ENCODE data around the gene PRKD2.

DNA sequence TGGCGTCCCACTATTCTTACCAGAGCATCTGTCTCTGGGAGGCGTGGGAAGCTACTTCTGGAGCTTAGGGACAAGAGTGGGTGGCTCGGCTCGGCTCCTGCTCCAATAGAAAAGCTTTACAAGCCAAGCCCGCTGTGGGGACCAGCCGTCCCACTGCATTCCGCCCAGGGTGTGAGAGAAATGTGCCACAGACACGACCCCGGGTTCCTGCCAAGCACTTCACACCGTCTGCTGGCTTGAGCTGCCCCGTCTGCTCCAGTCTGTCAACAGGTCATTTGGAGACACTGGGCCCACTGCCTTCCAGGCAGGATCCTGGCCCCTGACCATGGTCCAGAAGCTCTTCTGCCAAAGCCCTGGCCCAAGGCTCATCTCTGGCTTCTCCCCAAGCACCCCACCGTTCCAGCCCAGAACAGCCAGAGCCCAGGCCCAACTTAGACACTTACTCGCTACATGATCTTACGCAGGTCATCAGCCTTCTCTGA, 22.4 kb upstream of the PRKD2 start:
- TF ChIP-seq, protein P1, sequence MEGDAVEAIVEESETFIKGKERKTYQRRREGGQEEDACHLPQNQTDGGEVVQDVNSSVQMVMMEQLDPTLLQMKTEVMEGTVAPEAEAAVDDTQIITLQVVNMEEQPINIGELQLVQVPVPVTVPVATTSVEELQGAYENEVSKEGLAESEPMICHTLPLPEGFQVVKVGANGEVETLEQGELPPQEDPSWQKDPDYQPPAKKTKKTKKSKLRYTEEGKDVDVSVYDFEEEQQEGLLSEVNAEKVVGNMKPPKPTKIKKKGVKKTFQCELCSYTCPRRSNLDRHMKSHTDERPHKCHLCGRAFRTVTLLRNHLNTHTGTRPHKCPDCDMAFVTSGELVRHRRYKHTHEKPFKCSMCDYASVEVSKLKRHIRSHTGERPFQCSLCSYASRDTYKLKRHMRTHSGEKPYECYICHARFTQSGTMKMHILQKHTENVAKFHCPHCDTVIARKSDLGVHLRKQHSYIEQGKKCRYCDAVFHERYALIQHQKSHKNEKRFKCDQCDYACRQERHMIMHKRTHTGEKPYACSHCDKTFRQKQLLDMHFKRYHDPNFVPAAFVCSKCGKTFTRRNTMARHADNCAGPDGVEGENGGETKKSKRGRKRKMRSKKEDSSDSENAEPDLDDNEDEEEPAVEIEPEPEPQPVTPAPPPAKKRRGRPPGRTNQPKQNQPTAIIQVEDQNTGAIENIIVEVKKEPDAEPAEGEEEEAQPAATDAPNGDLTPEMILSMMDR (IDR thresholded peaks at IDR 0.05 in 8 of 11, conservative IDR thresholded peaks at IDR 0.05 in 3 of 11) = no peak
- TF ChIP-seq POLR2A (IDR thresholded peaks at IDR 0.05) = no peak

All from spleen (tissue), 7 donors.